ENCODE results near the gene USP54.

USP54 gene

GRCh38 chr10:73512207-73512743 is 78.9 kb downstream of the USP54 start:
- Histone ChIP-seq H3K36me3 (ENCODE audit: control insufficient read depth, insufficient read depth, low read length) (peaks cover 5% of the 10 kb centered on the region), H3K4me1 (ENCODE audit: control insufficient read depth, insufficient read depth, low read length) (no peaks in the 10 kb centered on the region), H3K4me3 (ENCODE audit: low read depth, low read length) (no peak overlapping the region), H3K9ac (ENCODE audit: low read depth, low read length) (no peak overlapping the region), H3K9me3 (ENCODE audit: control insufficient read depth, insufficient read depth, low read length) (no peaks in the 10 kb centered on the region), H3K27me3 (ENCODE audit: control insufficient read depth, insufficient read depth, low read length) (no peaks in the 10 kb centered on the region)

DNA sequence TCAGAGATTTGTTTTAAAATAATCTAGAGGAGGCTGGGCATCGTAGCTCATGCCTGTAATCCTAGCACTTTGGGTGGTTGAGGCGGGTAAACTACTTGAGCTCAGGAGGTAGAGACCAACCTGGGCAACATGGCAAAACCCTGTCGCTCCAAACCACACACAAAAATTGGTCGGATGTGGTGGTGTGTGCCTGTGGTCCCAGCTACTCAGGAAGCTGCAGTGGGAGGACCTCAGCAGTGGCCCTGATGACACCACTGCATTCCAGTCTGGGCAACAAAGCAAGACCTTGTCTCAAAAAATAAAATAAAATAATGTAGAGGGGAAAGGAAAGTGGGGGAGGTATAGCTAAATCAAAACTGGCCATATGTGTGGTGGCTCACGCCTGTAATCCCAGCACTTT is 81.4 kb downstream of the USP54 start:
- peaks cover 11% of the 10 kb centered on the region for H3K4me1 ChIP-seq (ENCODE audit: control insufficient read depth, insufficient read depth, low read length)
- no peak overlapping the region for H3K9ac ChIP-seq (ENCODE audit: low read depth, low read length)
- H3K4me3 ChIP-seq (ENCODE audit: low read depth, low read length): no peak overlapping the region
- H3K36me3 ChIP-seq (ENCODE audit: control insufficient read depth, insufficient read depth, low read length): no peaks in the 10 kb centered on the region
- no peaks in the 10 kb centered on the region for H3K9me3 ChIP-seq (ENCODE audit: control insufficient read depth, insufficient read depth, low read length)
- no peaks in the 10 kb centered on the region for H3K27me3 ChIP-seq (ENCODE audit: control insufficient read depth, insufficient read depth, low read length)

DNA sequence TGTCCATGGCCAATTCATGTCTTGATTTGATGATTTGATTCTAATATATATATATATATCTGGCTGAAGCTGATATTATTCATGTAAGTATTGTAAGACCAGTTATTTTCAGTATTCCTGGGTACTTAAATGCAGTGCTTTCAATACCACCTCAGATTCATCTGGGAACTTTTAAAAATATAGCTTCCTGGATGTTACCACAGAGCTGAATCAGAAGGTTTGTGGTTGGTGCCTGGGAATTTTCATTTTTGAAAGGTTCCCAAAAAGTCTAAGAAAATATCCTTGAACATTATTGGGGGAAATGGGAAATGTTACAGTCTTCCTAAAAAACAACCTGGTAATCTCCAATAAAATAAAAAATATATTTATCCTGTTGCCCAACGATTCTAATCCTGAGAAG is 84.7 kb downstream of the USP54 start:
- no peak overlapping the region for H3K4me3 ChIP-seq (ENCODE audit: low read depth, low read length)
- H3K9me3 ChIP-seq (ENCODE audit: control insufficient read depth, insufficient read depth, low read length): no peaks in the 10 kb centered on the region
- no peaks in the 10 kb centered on the region for H3K36me3 ChIP-seq (ENCODE audit: control insufficient read depth, insufficient read depth, low read length)
- no peaks in the 10 kb centered on the region for H3K27me3 ChIP-seq (ENCODE audit: control insufficient read depth, insufficient read depth, low read length)
- peaks cover 11% of the 10 kb centered on the region for H3K4me1 ChIP-seq (ENCODE audit: control insufficient read depth, insufficient read depth, low read length)
- peak overlapping the region; percentile 37 for H3K9ac ChIP-seq (ENCODE audit: low read depth, low read length)

GRCh38 chr10:73506074-73506473 is 85.1 kb downstream of the USP54 start:
- no peaks in the 10 kb centered on the region for H3K27me3 ChIP-seq (ENCODE audit: control insufficient read depth, insufficient read depth, low read length)
- H3K4me3 ChIP-seq (ENCODE audit: low read depth, low read length): no peak overlapping the region
- no peaks in the 10 kb centered on the region for H3K9me3 ChIP-seq (ENCODE audit: control insufficient read depth, insufficient read depth, low read length)
- peaks cover 11% of the 10 kb centered on the region for H3K4me1 ChIP-seq (ENCODE audit: control insufficient read depth, insufficient read depth, low read length)
- H3K36me3 ChIP-seq (ENCODE audit: control insufficient read depth, insufficient read depth, low read length): no peaks in the 10 kb centered on the region
- peak overlapping the region; percentile 37 for H3K9ac ChIP-seq (ENCODE audit: low read depth, low read length)

- Histone ChIP-seq H3K9me3 (ENCODE audit: control insufficient read depth, insufficient read depth, low read length) (no peaks in the 10 kb centered on the region), H3K4me3 (ENCODE audit: low read depth, low read length) (no peak overlapping the region), H3K27me3 (ENCODE audit: control insufficient read depth, insufficient read depth, low read length) (no peaks in the 10 kb centered on the region), H3K4me1 (ENCODE audit: control insufficient read depth, insufficient read depth, low read length) (peaks cover 11% of the 10 kb centered on the region), H3K36me3 (ENCODE audit: control insufficient read depth, insufficient read depth, low read length) (peaks cover 3% of the 10 kb centered on the region), H3K9ac (ENCODE audit: low read depth, low read length) (no peak overlapping the region)
These were observed 88.1 kb downstream of the USP54 start for GRCh38 chr10:73503037-73503436.

DNA sequence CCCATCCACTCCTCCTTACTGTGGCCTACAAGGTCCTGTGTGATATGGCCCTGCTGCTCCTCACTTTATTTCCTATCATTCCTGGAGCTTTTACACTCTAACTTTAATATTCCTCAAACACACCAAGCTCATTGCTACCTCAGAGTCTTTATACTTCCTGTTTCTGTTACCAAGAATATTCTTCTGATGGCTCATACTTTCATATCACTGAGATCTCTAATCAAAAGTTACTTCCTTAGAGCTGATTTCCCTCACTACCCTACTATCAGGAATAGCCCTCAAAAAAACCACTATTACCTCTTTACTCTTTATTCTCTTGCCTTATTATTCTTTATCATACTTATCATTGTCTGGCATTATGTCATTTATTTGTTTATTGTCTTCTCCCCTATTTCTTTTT is 89.5 kb downstream of the USP54 start:
- Histone ChIP-seq H3K27me3 (ENCODE audit: control insufficient read depth, insufficient read depth, low read length) (no peaks in the 10 kb centered on the region), H3K4me3 (ENCODE audit: low read depth, low read length) (no peak overlapping the region), H3K4me1 (ENCODE audit: control insufficient read depth, insufficient read depth, low read length) (peaks cover 9% of the 10 kb centered on the region), H3K9ac (ENCODE audit: low read depth, low read length) (no peak overlapping the region), H3K36me3 (ENCODE audit: control insufficient read depth, insufficient read depth, low read length) (peaks cover 3% of the 10 kb centered on the region), H3K9me3 (ENCODE audit: control insufficient read depth, insufficient read depth, low read length) (no peaks in the 10 kb centered on the region)

GRCh38 chr10:73497623-73498022 is 93.5 kb downstream of the USP54 start:
- H3K36me3 ChIP-seq (ENCODE audit: control insufficient read depth, insufficient read depth, low read length): peaks cover 3% of the 10 kb centered on the region
- no peaks in the 10 kb centered on the region for H3K4me1 ChIP-seq (ENCODE audit: control insufficient read depth, insufficient read depth, low read length)
- no peak overlapping the region for H3K4me3 ChIP-seq (ENCODE audit: low read depth, low read length)
- no peak overlapping the region for H3K9ac ChIP-seq (ENCODE audit: low read depth, low read length)
- H3K9me3 ChIP-seq (ENCODE audit: control insufficient read depth, insufficient read depth, low read length): no peaks in the 10 kb centered on the region
- H3K27me3 ChIP-seq (ENCODE audit: control insufficient read depth, insufficient read depth, low read length): no peaks in the 10 kb centered on the region

DNA sequence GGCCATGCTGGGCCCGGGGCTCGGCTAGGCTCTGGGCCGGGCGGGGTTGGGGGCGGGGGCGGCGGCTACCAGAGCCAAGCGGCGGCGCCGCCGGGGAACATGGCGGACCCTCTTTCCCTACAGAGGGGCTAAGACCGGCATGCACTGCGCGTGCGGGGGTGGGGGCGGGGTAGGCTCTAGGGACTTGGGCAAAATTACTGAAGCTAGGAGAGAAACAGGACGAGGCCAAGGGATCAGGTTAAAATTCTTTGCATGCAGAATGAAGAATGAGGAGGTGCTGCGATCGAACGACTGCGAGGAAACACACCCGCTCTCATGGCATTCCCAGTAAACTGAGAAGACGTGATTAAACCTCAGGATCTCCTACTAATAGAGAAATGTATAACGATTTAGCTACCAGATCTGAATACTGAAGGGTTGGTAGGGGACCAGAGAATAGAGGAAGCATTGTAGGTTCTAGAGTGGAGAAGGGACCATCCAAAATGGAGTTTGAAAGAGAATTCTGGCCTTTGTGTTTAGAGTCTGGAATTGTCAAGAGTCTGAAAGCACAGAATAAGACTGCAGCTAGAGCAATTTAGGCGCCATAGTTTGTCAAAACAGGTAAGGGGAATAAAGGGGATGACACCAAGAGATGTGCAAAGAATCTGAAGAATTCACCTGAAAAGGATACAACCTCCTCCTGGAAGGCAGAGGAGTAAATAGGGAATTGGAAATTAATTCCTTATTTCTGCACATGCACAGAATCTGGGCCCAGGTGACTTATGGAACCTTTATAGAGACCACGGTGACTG is 95.1 kb downstream of the USP54 start, which contains the start of gene PPP3CB:
Gene PPP3CB (minus strand): TSS at position 141 of the 791 bp plus-strand sequence. CDS start 135 bp downstream, at position 6.
- Histone ChIP-seq H3K4me1 (ENCODE audit: control insufficient read depth, insufficient read depth, low read length) (no peaks in the 10 kb centered on the region), H3K27me3 (ENCODE audit: control insufficient read depth, insufficient read depth, low read length) (no peaks in the 10 kb centered on the region), H3K9me3 (ENCODE audit: control insufficient read depth, insufficient read depth, low read length) (no peaks in the 10 kb centered on the region), H3K36me3 (ENCODE audit: control insufficient read depth, insufficient read depth, low read length) (peaks cover 3% of the 10 kb centered on the region), H3K9ac (ENCODE audit: low read depth, low read length) (peak within 1 kb of the TSS; percentile 92), H3K4me3 (ENCODE audit: low read depth, low read length) (peak within 1 kb of the TSS; percentile 90)

GRCh38 chr10:73495226-73495883 is 95.8 kb downstream of the USP54 start:
- H3K9ac ChIP-seq (ENCODE audit: low read depth, low read length): peak overlapping the region; percentile 92
- no peaks in the 10 kb centered on the region for H3K9me3 ChIP-seq (ENCODE audit: control insufficient read depth, insufficient read depth, low read length)
- H3K27me3 ChIP-seq (ENCODE audit: control insufficient read depth, insufficient read depth, low read length): no peaks in the 10 kb centered on the region
- H3K4me1 ChIP-seq (ENCODE audit: control insufficient read depth, insufficient read depth, low read length): no peaks in the 10 kb centered on the region
- H3K4me3 ChIP-seq (ENCODE audit: low read depth, low read length): peak overlapping the region; percentile 90
- H3K36me3 ChIP-seq (ENCODE audit: control insufficient read depth, insufficient read depth, low read length): peaks cover 3% of the 10 kb centered on the region

DNA sequence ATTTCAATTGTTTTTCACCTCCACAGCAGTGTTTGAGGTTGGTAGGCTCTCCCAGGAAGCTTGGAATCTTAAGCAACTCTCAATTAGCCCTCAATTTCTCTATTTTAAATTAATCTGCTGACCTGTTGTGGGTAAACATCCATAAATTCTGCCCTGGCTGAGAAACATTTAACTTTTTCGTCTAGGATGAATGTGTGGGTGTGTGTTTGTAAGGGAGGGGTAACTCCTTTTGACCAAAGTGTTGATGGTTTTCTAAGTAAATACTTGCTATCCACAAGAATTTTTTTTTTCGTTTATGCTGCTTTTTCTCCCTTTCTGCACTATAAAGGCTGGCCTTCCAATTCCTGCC is 96.3 kb downstream of the USP54 start:
- H3K9me3 ChIP-seq (ENCODE audit: control insufficient read depth, insufficient read depth, low read length): no peaks in the 10 kb centered on the region
- peak overlapping the region; percentile 92 for H3K9ac ChIP-seq (ENCODE audit: low read depth, low read length)
- H3K4me1 ChIP-seq (ENCODE audit: control insufficient read depth, insufficient read depth, low read length): no peaks in the 10 kb centered on the region
- no peaks in the 10 kb centered on the region for H3K27me3 ChIP-seq (ENCODE audit: control insufficient read depth, insufficient read depth, low read length)
- peaks cover 3% of the 10 kb centered on the region for H3K36me3 ChIP-seq (ENCODE audit: control insufficient read depth, insufficient read depth, low read length)
- peak overlapping the region; percentile 90 for H3K4me3 ChIP-seq (ENCODE audit: low read depth, low read length)

DNA sequence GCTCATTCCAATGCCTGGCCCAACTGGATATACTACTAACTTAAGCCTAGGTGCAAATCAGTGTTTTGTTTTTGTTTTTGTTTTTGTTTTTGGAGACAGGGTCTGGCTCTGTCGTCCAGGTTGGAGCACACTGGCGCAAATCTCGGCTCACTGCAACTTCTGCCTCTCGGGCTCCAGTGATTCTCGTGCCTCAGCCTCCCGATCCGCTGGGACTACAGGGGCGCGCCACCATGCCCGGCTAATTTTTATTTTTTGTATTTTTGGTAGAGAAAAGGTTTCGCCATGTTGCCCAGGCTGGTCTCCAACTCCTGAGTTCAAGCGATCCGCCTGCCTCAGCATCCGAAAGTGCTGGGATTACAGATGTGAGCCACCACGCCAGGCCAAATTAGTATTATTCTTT is 96.9 kb downstream of the USP54 start:
- H3K27me3 ChIP-seq (ENCODE audit: control insufficient read depth, insufficient read depth, low read length): no peaks in the 10 kb centered on the region
- no peaks in the 10 kb centered on the region for H3K9me3 ChIP-seq (ENCODE audit: control insufficient read depth, insufficient read depth, low read length)
- H3K36me3 ChIP-seq (ENCODE audit: control insufficient read depth, insufficient read depth, low read length): peaks cover 3% of the 10 kb centered on the region
- H3K4me1 ChIP-seq (ENCODE audit: control insufficient read depth, insufficient read depth, low read length): no peaks in the 10 kb centered on the region
- no peak overlapping the region for H3K9ac ChIP-seq (ENCODE audit: low read depth, low read length)
- H3K4me3 ChIP-seq (ENCODE audit: low read depth, low read length): peak overlapping the region; percentile 90

GRCh38 chr10:73493781-73494180 is 97.4 kb downstream of the USP54 start:
- Histone ChIP-seq H3K9ac (ENCODE audit: low read depth, low read length) (no peak overlapping the region), H3K4me1 (ENCODE audit: control insufficient read depth, insufficient read depth, low read length) (no peaks in the 10 kb centered on the region), H3K9me3 (ENCODE audit: control insufficient read depth, insufficient read depth, low read length) (no peaks in the 10 kb centered on the region), H3K27me3 (ENCODE audit: control insufficient read depth, insufficient read depth, low read length) (no peaks in the 10 kb centered on the region), H3K4me3 (ENCODE audit: low read depth, low read length) (no peak overlapping the region), H3K36me3 (ENCODE audit: control insufficient read depth, insufficient read depth, low read length) (peaks cover 3% of the 10 kb centered on the region)
